NCI-H2171 (cell line): Measurements from ENCODE around the gene ADRA2B.

Experiments
- DNase-seq: peaks from one replicate; lab custom pipeline; 2025; lab: John Stamatoyannopoulos, UW

The ADRA2B gene

DNA sequence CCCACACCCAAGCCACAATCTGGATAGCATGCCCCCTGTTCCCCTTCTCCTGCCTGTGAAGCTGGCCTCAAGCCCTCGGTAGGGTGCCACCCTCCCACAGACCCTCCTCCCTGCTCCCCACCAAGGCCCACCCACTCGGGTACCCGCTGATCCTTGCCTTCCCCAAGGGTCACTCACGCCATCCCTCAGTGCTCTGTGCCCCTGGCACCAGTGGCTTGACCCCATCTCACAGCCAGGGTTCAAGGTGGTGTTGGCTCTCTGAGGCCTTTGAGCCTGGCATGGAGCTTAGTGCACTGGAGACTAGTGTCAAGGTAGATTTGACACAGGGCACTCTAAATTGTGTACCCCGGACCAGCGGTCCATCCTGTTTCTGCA, 11.9 kb downstream of the ADRA2B start:
- no peak for DNase-seq

DNA sequence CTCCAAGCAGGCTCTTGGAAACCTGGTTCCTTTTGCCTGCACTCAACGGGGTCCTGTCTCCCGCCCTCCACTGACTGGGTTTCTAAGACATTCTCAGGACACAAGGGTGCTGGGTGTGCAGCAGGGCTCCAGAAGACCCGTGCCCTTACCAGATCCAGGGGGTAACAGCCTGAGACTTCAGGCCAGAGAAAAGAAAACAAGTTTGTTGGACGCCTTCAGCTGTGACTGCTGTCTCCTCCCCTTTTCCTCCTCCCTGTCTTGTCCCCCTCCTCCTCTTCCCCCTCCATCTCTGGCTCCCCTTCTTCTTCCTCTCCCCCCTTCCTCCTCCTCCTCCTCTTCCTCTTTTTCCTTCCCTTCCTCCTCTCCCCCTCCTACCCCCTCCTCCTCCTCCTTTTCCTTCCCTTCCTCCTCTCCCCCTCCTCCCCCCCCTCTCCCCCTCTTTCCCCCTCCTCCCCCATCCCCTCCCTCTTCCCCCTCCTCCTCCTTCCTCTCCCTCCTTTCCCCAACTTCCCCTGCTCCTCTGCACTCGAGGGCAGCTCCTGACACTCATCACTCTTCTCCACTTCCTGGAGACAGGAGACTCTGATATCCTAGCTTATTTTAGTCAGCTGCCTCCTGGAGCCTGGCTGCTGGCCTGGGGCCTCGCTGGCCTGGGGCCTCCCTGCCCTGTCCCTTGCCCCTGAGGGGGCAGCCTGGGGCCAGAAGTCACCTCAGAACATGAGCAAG, 12.4 kb downstream of the ADRA2B start:
- DNase-seq: no peak

- no peak for DNase-seq
These were observed 13.2 kb downstream of the ADRA2B start for GRCh38 chr2:96103187-96103601.

- DNase-seq: no peak
These were observed 13.7 kb downstream of the ADRA2B start for GRCh38 chr2:96102596-96103186.

DNA sequence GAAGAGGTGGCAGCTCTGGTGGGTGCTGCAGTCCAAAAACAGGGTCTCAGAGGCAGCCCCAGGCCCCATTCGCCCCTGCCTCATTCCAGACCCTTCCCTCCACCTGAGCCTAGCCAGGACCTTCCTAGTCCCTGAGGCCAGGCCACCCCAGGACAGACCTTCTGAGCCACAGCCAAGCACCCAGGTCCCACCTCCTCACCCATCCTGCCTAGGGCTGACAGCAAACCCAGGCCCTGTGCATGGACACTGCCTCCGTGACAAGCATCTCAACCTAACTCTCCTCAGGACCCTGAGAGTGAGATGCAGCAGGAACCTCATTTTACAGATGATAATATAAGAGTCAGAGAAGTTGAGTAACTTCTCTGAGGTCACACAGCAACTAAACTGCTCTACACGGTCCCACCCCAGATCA, 15.5 kb downstream of the ADRA2B start:
- no peak for DNase-seq

DNA sequence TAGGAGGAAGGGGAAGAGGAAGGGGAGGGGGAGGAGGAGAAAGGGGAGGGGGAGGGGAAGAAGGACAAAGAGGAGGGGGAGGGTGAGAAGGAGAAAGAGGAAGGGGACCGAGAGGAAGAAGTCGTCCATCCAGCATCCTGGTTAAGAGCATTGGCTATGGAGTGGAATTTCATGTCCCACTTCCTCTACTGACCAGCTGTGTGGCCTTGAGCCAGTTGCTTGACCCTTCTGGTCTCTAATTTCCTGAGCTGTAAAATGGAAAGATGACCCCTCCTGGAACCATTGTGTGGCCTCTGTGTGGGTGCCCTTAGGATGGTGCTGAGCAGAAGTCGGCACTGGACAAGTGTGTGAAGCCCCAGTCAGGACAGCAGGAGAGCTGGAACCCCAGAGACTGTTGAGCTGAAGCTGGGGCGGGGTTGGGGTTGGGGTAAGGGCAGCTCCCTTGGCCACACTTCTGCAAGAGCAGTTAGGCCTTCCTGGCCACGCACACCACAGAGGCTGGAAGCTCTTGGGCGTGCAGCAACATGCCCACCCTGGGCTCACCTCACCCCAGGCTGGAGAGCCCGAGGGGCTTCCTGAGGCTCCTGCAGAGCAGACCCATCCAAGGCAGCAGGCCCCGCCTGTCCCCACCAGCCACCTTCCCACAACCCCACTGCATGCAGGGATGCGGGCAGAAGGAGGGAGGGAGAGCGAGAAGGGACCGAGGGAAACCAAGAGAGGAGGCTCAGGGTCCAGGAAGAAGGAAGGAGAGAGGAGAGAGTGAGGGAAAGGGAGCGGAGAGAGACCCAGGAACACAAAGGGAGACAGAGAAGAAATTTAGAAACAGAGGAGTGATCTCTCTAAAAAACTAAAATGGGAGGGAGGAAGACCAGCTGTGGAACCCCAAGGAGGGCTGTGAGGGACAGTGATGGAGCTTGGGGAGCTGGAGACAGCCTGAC, 16.2 kb downstream of the ADRA2B start:
- DNase-seq: no peak

GRCh38 chr2:96098900-96099590, 17.3 kb downstream of the ADRA2B start:
- no peak for DNase-seq

GRCh38 chr2:96097951-96098823, 18.2 kb downstream of the ADRA2B start:
- no peak for DNase-seq

GRCh38 chr2:96097441-96097840, 18.9 kb downstream of the ADRA2B start:
- DNase-seq: no peak

DNA sequence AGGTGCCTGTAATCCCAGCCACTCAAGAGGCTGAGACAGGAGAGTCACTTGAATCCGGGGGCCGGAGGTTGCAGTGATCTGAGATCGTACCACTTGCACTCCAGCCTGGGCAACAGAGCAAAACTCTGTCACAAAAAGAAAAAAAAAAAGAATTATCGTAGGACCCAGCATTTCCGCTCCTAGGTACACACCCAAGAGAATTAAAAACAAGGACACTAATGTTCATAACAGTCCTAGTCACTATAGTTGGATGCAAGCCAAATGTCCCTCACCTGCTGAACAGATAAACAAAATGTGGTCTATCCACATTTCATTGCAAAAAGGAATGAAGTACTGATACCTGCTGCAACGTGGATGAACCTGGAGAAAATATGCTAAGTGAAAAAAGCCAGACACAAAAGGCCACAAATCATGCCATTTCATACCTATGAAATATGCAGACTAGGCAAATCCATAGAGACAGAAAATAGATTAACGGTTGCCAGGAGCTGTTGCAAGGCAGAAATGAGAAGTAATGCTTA, 21.2 kb downstream of the ADRA2B start:
- DNase-seq: no peak

GRCh38 chr2:96093528-96093927, 22.8 kb downstream of the ADRA2B start:
- DNase-seq: no peak

DNA sequence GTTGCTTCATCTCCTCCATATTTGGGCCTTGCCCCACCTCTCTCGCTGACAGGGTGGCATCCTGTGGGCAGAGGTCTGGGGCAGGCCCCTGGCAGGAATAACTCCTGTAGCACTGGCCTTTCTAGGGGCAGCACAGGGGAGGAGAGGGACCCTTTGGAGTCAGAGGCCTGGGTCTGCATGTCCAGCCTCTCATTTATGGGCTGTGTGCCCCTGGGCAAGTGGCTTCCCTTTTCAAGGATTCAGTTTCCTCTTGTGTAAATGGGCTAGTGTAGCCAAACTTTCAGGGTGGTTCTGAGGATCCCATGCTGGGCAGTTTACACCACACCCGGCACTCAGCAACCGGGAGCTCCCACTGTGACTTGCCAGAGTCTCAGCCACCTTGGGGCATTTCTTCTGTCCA, 23.4 kb downstream of the ADRA2B start:
- DNase-seq: no peak

GRCh38 chr2:96092573-96092877, 23.8 kb downstream of the ADRA2B start:
- DNase-seq: no peak

- DNase-seq: peak; percentile 82
These were observed 24.4 kb downstream of the ADRA2B start for GRCh38 chr2:96091711-96092572.

GRCh38 chr2:96091141-96091710, 25.1 kb downstream of the ADRA2B start:
- DNase-seq: no peak

DNA sequence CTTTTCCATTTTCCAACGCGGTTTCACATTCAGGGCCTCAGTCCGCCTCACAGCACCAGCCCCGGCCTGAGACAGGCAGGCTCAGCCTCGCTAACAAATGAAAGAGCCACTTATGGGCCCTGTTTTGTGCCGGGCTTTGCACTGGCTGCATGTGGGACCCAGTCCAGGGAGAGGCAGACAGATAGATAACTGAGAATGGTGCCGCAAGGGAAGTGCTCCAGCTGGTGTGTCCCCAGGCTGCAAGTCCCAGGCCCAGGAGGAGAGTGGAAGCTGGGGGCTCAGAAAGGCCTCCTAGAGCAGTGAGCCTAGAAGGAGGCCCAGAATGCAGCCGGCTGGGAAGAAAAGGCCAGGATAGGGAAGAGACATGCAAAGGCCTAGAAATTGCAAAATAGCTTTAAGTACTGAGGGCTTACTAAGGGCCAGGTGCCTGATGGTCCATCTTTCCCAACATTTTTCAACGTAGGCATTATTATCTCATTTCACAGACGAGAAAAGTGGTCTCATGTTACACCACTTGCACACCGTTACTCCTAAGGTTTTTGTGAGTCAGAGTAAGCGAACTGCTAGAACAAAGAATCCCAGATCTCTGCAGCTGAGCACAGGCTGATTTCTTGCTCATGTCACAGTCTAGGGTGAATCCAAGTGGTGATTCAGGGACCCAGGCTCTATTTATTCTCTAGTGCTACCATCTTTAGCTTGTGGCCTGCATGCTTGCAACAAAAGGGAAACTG, 26.0 kb downstream of the ADRA2B start:
- DNase-seq: no peak

- no peak for DNase-seq
These were observed 26.8 kb downstream of the ADRA2B start for GRCh38 chr2:96089356-96090195.
